Right lobe of liver (tissue), 6 donors: ENCODE measurements around the gene TULP1. TPM values are rescaled to one million over a fixed set of nuclear protein-coding genes. Genes with fewer than 3 reads are reported as not detected.

ENCODE experiments used
- ATAC-seq, 4 donors: fragments of 200-7000 bp; cut with Tn5 transposase; one replicate each; pipeline ENCODE4 v1.9.1; 2020; ENCODE audit warnings: mild to moderate bottlenecking in 4 of 4, moderate library complexity in 4 of 4
- DNase-seq, 3 donors: peaks; one replicate each; pipeline ENCODE4 v3.0.0-alpha.2; 2020
- H3K27ac ChIP-seq, 3 donors: fragments of 200-600 bp; one replicate each; pipeline ENCODE4 v1.8.0; 2022
- H3K27me3 ChIP-seq, 2 donors: fragments of 200-600 bp; one replicate each; pipeline ENCODE4 v1.8.0; 2022
- H3K36me3 ChIP-seq, 4 donors: fragments of 200-600 bp; sonication (generic) in 1 of 4; one replicate each; pipeline versions ENCODE4 v1.5.1 to v1.8.0; 2017 to 2022; ENCODE audit warnings: control low read depth in 1 of 4
- H3K4me1 ChIP-seq, 4 donors: fragments of 200-600 bp; sonication (generic) in 1 of 4; one replicate each; pipeline versions ENCODE4 v1.5.1 to v1.8.0; 2017 to 2022; ENCODE audit warnings: control low read depth in 1 of 4
- H3K4me3 ChIP-seq, 3 donors: fragments of 200-600 bp; one replicate each; pipeline ENCODE4 v1.8.0; 2022
- H3K9me3 ChIP-seq, 4 donors: fragments of 200-600 bp; sonication (generic) in 1 of 4; one replicate each; pipeline versions ENCODE4 v1.5.1 to v1.8.0; 2017 to 2022; ENCODE audit warnings: control low read depth in 1 of 4
- CTCF ChIP-seq, 4 donors: fragments of 200-600 bp in 3 of 4; fragments of 450-650 bp in 1 of 4; IDR thresholded peaks; one replicate each; pipeline versions ENCODE4 v1.5.1 to v1.8.0; 2016 to 2022; ENCODE audit warnings: antibody characterized with exemption in 4 of 4, mild to moderate bottlenecking in 2 of 4
- POLR2A ChIP-seq: fragments of 450-650 bp; IDR thresholded peaks from one replicate; pipeline ENCODE4 v1.6.1; 2017; ENCODE audit warnings: antibody characterized with exemption, mild to moderate bottlenecking
- WGBS: methylation state at CpG from one replicate; pipeline ENCODE4 v1.1.6; 2018; ENCODE audit warnings: low coverage, low lambda C conversion rate; ENCODE audit not compliant: insufficient coverage; ENCODE audit errors: missing lambda C conversion rate; 5-methylcytosine and 5-hydroxymethylcytosine counted together
- intact Hi-C, 2 donors: fragments of 100-400 bp; cut with DNase I; formaldehyde crosslinking; loops; one replicate each; pipeline versions ENCODE4 v1.11.2 to v1.14.1; 2022
- total RNA-seq, 6 experiments: library from RNA; depleted of rRNA in 2 of 6; stranded (reverse); fragments of >200 nt in 2 of 6; fragmentation: NEBNext Ultra II Directional in 3 of 6; extraction: Animal tissue kit (Norgen Biotek cat#: 25700) in 3 of 6; gene quantifications; one replicate each; pipeline versions ENCODE4 v1.1.0 to v1.2.4, GENCODE V29; 2016 to 2023
- donor health status: DM: no; HTN: yes; CAD: no.
- donor health status: DM: no; HTN: no; CAD: no.
- donor health status: DM: no; HTN: no; CAD: no.
- donor health status: DM: no; HTN: yes; CAD: no.
- donor health status: DM: no; HTN: yes; CAD: no.

TULP1 gene
- total RNA-seq, 6 experiments from 2014 or later, result not detected

- H3K27ac ChIP-seq, result no peak overlapping the region
- no peaks in the 10 kb centered on the region for H3K9me3 ChIP-seq
- ATAC-seq (no peak), DNase-seq (no peak)
- no peak overlapping the region for H3K4me3 ChIP-seq
- peaks cover 0 to 5% (median under 1%) of the 10 kb centered on the region in 4 donors for H3K36me3 ChIP-seq
- intact Hi-C loops, result no loop called here
- 66% methylated on average over 2 of the region's 8 CpGs for WGBS
- no peaks in the 10 kb centered on the region for H3K27me3 ChIP-seq
- peaks cover 0 to 13% (median 0%) of the 10 kb centered on the region in 4 donors for H3K4me1 ChIP-seq
- TF ChIP-seq CTCF (IDR thresholded peaks at IDR 0.05), result no peak
- no peak for TF ChIP-seq POLR2A
These were observed 35.7 kb downstream of the TULP1 start for GRCh38 chr6:35477028-35477427.

DNA sequence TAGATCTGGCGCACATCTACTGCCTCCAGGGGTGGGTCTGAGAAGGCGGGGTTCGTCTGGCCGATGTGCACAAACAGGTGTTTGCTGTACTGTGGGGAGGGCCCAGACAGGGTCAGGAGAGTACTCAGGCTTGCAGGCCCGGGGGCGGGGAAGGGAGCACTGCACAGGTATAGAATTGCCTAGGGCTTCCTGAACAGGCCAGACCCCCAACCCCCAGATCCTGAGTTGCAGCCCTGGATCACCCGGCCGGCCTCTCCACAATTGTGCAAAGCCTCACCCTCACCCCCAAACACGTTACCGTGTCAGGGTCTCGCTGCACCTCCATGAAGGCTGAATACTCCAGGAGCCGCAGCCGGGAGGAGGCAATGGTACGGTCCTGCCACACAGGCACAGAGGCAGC lies 36.7 kb downstream of the TULP1 start:
- Histone ChIP-seq H3K4me3 (no peak overlapping the region), H3K27ac (no peak overlapping the region), H3K36me3 (peaks cover 0 to 10% (median 4%) of the 10 kb centered on the region in 4 donors), H3K27me3 (no peaks in the 10 kb centered on the region), H3K9me3 (no peaks in the 10 kb centered on the region), H3K4me1 (peaks cover 0 to 15% (median 0%) of the 10 kb centered on the region in 4 donors)
- DNase-seq (no peak), ATAC-seq (no peak)
- no peak for TF ChIP-seq POLR2A
- TF ChIP-seq CTCF (IDR thresholded peaks at IDR 0.05), result no peak
- intact Hi-C loops, result no loop called here
- WGBS, result no CpG with 5 or more reads among the region's 14 CpGs

GRCh38 chr6:35475573-35475972 lies 37.1 kb downstream of the TULP1 start:
- ATAC-seq (no peak), DNase-seq (no peak)
- Histone ChIP-seq H3K9me3 (no peaks in the 10 kb centered on the region), H3K4me3 (no peak overlapping the region), H3K27me3 (no peaks in the 10 kb centered on the region), H3K36me3 (peaks cover 0 to 14% (median 5%) of the 10 kb centered on the region in 4 donors), H3K4me1 (peaks cover 0 to 18% (median 0%) of the 10 kb centered on the region in 4 donors), H3K27ac (no peak overlapping the region)
- WGBS, result 20% methylated on average over 1 of the region's 4 CpGs
- TF ChIP-seq POLR2A (no peak), CTCF (IDR thresholded peaks at IDR 0.05) (no peak)
- intact Hi-C loops, result no loop called here

DNA sequence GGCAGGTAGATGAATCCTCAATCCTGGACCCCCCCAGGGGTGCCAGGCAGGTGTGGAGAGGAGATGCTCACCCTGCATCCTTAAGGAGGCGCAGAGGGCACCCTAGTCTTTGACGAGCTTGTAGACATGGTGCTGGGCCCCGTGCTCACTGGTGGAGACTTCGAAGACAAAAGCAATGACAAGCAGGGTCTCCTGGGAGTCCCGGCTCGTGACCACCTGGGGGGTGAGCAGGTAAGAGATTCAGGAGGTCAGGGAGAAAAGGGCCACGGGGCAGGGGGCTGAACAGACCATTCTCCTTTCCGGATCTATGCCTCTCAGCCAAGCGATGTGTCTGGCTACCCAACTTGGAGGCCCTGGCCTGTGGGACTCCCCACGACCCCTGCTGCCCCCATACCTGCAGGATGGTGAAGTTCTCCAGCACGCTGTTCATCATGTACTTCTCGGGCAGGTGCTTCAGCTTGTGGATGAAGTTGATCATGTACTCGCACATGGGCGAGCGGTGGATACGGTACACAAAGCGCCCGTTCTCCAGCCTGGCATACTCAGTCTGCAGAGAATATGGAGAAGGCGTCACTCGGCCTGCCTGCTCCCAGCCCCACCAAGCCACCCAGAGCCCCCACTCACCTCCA lies 37.6 kb downstream of the TULP1 start:
- Histone ChIP-seq H3K4me1 (peaks cover 0 to 22% (median 0%) of the 10 kb centered on the region in 4 donors), H3K27me3 (no peaks in the 10 kb centered on the region), H3K36me3 (peaks cover 0 to 19% (median 5%) of the 10 kb centered on the region in 4 donors), H3K9me3 (no peaks in the 10 kb centered on the region), H3K4me3 (no peak overlapping the region), H3K27ac (no peak overlapping the region)
- ATAC-seq, result no peak
- no peak for DNase-seq
- 100% methylated on average over 5 of the region's 20 CpGs for WGBS
- intact Hi-C loops, result no loop called here
- TF ChIP-seq POLR2A, result no peak
- TF ChIP-seq CTCF (IDR thresholded peaks at IDR 0.05), result no peak
